ENCODE results near the gene EMILIN3.

Gene EMILIN3

DNA sequence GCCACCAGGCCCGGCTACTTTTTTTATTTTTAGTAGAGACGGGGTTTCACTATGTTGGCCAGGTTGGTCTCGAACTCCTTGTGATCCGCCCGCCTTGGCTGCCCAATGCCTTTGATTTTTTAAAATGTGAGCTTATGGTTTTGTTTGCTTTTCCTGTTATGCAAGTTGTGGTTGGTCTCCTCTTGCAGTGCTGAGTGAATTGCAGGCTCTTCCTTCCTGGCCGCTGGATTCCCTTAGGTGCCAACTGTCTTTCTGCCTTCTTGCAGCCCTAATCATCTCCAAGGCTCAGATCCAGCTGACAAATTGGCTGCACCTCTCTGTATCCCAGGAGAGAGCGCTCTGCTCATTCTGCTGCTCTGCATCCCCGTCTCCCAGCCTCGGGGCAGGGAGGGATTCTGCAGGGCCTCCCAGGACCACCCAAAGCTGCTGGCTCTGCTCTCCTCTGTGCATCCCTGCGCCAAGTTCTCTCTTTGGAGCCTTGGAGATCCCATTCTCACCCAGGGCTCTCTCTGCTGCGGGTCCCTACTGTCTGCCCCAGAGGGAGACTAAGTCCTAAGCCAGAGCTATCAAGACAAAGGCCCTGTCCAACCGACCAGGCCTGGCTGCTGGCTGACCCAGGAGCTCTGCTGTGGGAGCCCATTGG lies 14.1 kb upstream of the EMILIN3 start:
- Histone ChIP-seq H3K4me3 (ENCODE audit: low read depth, low read length) (no peak overlapping the region), H3K9me3 (ENCODE audit: control insufficient read depth, insufficient read depth, low read depth, low read length) (no peaks in the 10 kb centered on the region), H3K27ac (ENCODE audit: extremely low read depth, low read depth, low read length) (no peak overlapping the region), H3K4me1 (ENCODE audit: control insufficient read depth, insufficient read depth, low read length) (no peaks in the 10 kb centered on the region), H3K36me3 (ENCODE audit: control insufficient read depth in 2 of 2, insufficient read depth in 1 of 2, low read length in 2 of 2) (no peaks in the 10 kb centered on the region)
- no peak for TF ChIP-seq ZNF248 (tag by site-specific recombination; IDR thresholded peaks at IDR 0.05)
- TF ChIP-seq ZNF37A (tag by site-specific recombination; IDR thresholded peaks at IDR 0.05): no peak
- TF ChIP-seq, protein P1, sequence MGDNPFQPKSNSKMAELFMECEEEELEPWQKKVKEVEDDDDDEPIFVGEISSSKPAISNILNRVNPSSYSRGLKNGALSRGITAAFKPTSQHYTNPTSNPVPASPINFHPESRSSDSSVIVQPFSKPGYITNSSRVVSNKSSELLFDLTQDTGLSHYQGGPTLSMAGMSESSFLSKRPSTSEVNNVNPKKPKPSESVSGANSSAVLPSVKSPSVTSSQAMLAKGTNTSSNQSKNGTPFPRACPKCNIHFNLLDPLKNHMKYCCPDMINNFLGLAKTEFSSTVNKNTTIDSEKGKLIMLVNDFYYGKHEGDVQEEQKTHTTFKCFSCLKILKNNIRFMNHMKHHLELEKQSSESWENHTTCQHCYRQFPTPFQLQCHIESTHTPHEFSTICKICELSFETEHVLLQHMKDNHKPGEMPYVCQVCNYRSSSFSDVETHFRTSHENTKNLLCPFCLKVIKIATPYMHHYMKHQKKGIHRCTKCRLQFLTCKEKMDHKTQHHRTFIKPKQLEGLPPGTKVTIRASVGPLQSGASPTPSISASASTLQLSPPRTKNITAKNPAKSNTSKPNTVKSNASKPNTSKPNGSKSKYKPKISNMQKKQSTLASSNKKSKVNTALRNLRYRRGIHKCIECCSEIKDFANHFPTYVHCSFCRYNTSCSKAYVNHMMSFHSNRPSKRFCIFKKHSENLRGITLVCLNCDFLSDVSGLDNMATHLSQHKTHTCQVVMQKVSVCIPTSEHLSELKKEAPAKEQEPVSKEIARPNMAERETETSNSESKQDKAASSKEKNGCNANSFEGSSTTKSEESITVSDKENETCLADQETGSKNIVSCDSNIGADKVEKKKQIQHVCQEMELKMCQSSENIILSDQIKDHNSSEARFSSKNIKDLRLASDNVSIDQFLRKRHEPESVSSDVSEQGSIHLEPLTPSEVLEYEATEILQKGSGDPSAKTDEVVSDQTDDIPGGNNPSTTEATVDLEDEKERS (tag by site-specific recombination; IDR thresholded peaks at IDR 0.05): no peak
- TF ChIP-seq ZNF514 (tag by site-specific recombination; IDR thresholded peaks at IDR 0.05): no peak
- no peak for TF ChIP-seq ZNF341 (tag by site-specific recombination; IDR thresholded peaks at IDR 0.05; ENCODE audit: low read depth)
- TF ChIP-seq, protein P2, sequence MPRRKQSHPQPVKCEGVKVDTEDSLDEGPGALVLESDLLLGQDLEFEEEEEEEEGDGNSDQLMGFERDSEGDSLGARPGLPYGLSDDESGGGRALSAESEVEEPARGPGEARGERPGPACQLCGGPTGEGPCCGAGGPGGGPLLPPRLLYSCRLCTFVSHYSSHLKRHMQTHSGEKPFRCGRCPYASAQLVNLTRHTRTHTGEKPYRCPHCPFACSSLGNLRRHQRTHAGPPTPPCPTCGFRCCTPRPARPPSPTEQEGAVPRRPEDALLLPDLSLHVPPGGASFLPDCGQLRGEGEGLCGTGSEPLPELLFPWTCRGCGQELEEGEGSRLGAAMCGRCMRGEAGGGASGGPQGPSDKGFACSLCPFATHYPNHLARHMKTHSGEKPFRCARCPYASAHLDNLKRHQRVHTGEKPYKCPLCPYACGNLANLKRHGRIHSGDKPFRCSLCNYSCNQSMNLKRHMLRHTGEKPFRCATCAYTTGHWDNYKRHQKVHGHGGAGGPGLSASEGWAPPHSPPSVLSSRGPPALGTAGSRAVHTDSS (tag by site-specific recombination; IDR thresholded peaks at IDR 0.05): no peak
- no peak for TF ChIP-seq ZNF664 (tag by site-specific recombination; IDR thresholded peaks at IDR 0.05)
- TF ChIP-seq, protein P3, sequence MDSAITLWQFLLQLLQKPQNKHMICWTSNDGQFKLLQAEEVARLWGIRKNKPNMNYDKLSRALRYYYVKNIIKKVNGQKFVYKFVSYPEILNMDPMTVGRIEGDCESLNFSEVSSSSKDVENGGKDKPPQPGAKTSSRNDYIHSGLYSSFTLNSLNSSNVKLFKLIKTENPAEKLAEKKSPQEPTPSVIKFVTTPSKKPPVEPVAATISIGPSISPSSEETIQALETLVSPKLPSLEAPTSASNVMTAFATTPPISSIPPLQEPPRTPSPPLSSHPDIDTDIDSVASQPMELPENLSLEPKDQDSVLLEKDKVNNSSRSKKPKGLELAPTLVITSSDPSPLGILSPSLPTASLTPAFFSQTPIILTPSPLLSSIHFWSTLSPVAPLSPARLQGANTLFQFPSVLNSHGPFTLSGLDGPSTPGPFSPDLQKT (IDR thresholded peaks at IDR 0.05; ENCODE audit: borderline replicate concordance, low read depth, low read length): no peak
- CTCF ChIA-PET: interaction anchor here (0.9 to 1.3 kb wide), 2 partner anchors 31 to 353 kb away, joined by 3 read pairs; no protein-coding TSS in a partner anchor
- POLR2A ChIA-PET: no interaction called here

GRCh38 chr20:41379551-41379950 lies 12.9 kb upstream of the EMILIN3 start:
- Histone ChIP-seq H3K9me3 (ENCODE audit: control insufficient read depth, insufficient read depth, low read depth, low read length) (no peaks in the 10 kb centered on the region), H3K4me1 (ENCODE audit: control insufficient read depth, insufficient read depth, low read length) (no peaks in the 10 kb centered on the region), H3K27ac (ENCODE audit: extremely low read depth, low read depth, low read length) (no peak overlapping the region), H3K4me3 (ENCODE audit: low read depth, low read length) (no peak overlapping the region), H3K36me3 (ENCODE audit: control insufficient read depth in 2 of 2, insufficient read depth in 1 of 2, low read length in 2 of 2) (no peaks in the 10 kb centered on the region)
- CTCF ChIA-PET: interaction anchor here (1.3 to 1.7 kb wide), 2 partner anchors 32 to 39 kb away, joined by 3 to 4 read pairs; partner anchors contain the start of gene LPIN3
- POLR2A ChIA-PET: no interaction called here
- no peak for TF ChIP-seq CTCF (tag by site-specific recombination; IDR thresholded peaks at IDR 0.05)
- no peak for TF ChIP-seq ZNF473 (tag by site-specific recombination; IDR thresholded peaks at IDR 0.05)
- TF ChIP-seq ZBTB8A (tag by site-specific recombination; IDR thresholded peaks at IDR 0.05): no peak
- no peak for TF ChIP-seq ZNF112 (tag by site-specific recombination; IDR thresholded peaks at IDR 0.05)
- TF ChIP-seq, protein P4, sequence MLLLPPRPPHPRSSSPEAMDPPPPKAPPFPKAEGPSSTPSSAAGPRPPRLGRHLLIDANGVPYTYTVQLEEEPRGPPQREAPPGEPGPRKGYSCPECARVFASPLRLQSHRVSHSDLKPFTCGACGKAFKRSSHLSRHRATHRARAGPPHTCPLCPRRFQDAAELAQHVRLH (tag by site-specific recombination; IDR thresholded peaks at IDR 0.05): no peak
- TF ChIP-seq ZNF23 (tag by site-specific recombination; IDR thresholded peaks at IDR 0.05; ENCODE audit: borderline replicate concordance): no peak
- TF ChIP-seq, protein P5, sequence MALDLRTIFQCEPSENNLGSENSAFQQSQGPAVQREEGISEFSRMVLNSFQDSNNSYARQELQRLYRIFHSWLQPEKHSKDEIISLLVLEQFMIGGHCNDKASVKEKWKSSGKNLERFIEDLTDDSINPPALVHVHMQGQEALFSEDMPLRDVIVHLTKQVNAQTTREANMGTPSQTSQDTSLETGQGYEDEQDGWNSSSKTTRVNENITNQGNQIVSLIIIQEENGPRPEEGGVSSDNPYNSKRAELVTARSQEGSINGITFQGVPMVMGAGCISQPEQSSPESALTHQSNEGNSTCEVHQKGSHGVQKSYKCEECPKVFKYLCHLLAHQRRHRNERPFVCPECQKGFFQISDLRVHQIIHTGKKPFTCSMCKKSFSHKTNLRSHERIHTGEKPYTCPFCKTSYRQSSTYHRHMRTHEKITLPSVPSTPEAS (tag by site-specific recombination; IDR thresholded peaks at IDR 0.05): no peak
- no peak for TF ChIP-seq SP2 (tag by site-specific recombination; IDR thresholded peaks at IDR 0.05)
- no peak for TF ChIP-seq ZNF624 (tag by site-specific recombination; IDR thresholded peaks at IDR 0.05)
